NT2/D1 (cell line): ENCODE data around the gene CNTN5.

Source experiments
- DNase-seq: peaks from one replicate; pipeline ENCODE4 v3.0.0-alpha.2; 2011; ENCODE audit warnings: low read depth, low spot score
- H3K27me3 ChIP-seq: 2 replicates; pipeline ENCODE4 v1.6.0; 2011; ENCODE audit warnings: mild to moderate bottlenecking; ENCODE audit not compliant: insufficient read length, insufficient read depth
- H3K36me3 ChIP-seq: 2 replicates; pipeline ENCODE4 v1.6.1; 2011; ENCODE audit warnings: mild to moderate bottlenecking, low read length, mixed read lengths; ENCODE audit not compliant: insufficient read depth, insufficient read length
- H3K4me1 ChIP-seq: 2 replicates; pipeline ENCODE4 v1.5.1; 2011; ENCODE audit not compliant: insufficient read depth, insufficient read length
- H3K4me3 ChIP-seq: 2 replicates; pipeline ENCODE4 v1.5.1; 2011; ENCODE audit warnings: low read depth; ENCODE audit not compliant: insufficient read length
- H3K9ac ChIP-seq: 2 replicates; pipeline ENCODE4 v1.6.0; 2011; ENCODE audit warnings: low read depth; ENCODE audit not compliant: insufficient read length
- H3K9me3 ChIP-seq: 2 replicates; pipeline ENCODE4 v1.5.1; 2011; ENCODE audit warnings: mild to moderate bottlenecking, low read length; ENCODE audit not compliant: insufficient read depth
- SUZ12 ChIP-seq: IDR thresholded peaks from 2 replicates; pipeline ENCODE4 v1.6.1; 2011; ENCODE audit not compliant: insufficient read length, insufficient read depth; ENCODE audit errors: extremely low read depth
- YY1 ChIP-seq: IDR thresholded peaks from 2 replicates; pipeline ENCODE4 v1.6.1; 2011; ENCODE audit not compliant: insufficient read length, insufficient read depth
- ZNF274 ChIP-seq: IDR thresholded peaks from 2 replicates; pipeline ENCODE4 v1.6.1; 2011; ENCODE audit warnings: mild to moderate bottlenecking, low read depth, low read length

Gene CNTN5

DNA sequence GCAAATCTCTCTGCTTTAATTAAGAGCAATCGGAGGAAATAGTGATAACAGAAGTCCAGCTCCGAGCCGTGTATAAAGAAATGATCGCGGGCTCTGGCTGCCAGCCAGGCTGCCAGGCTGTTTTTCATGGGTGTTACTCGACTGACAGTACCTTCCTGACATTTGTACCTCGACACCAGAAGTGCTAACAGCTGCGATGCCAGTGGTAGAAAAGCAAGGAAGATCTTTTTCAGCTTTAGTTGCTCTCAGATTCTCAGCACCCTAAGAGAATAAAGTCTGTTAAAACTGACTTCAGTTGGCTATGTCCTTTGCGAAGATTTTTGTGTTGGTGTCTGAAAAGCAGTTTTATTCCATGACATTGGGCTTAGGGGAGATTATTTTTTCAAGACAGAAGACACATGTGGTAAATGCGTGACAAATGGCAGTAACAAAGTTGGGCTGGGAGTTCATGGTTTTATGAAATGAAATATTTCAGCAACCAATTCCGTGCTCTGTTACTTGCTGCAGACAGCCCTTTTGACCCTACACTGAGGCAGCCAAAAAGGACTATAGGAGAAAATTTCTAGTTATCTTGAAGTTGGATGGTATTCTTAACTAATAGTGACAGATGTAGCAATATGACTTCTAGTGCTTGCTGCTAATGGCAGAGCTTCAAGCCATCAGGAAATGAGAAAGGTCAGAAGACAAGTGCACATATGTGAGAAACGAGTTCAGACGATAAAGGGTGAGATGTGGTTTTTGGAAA lies 296.2 kb downstream of the CNTN5 start:
- TF ChIP-seq SUZ12 (no peak), YY1 (no peak), ZNF274 (no peak)
- Histone ChIP-seq H3K4me1 (no peaks in the 10 kb centered on the region), H3K9ac (no peak overlapping the region), H3K9me3 (no peaks in the 10 kb centered on the region), H3K27me3 (no peaks in the 10 kb centered on the region), H3K4me3 (no peak overlapping the region), H3K36me3 (no peaks in the 10 kb centered on the region)
- no peak for DNase-seq

DNA sequence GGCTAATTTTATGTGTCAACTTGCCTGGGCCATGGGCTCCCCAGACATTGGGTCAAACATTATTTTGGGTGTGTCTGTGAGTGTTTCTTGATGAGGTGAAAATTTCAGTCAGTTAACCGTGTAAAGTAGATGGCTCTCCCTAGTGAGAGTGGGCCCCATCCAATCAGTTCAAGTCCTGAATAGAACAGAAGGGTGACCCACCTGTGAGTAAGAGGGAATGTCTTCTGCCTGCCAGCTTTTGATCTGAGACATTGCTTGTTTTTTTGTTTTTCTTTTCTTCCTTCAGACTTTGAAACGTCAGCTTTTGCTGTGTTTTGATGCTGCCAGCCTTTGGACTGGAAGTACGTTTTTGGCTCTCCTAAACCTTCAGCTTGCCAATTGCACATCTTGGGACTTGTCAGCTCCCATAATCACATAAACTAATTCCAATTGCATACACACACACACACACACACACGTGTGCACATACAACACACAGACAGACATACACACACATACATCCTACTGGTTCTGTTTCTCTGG lies 300.1 kb downstream of the CNTN5 start:
- TF ChIP-seq YY1, result no peak
- H3K27me3 ChIP-seq, result no peaks in the 10 kb centered on the region

DNA sequence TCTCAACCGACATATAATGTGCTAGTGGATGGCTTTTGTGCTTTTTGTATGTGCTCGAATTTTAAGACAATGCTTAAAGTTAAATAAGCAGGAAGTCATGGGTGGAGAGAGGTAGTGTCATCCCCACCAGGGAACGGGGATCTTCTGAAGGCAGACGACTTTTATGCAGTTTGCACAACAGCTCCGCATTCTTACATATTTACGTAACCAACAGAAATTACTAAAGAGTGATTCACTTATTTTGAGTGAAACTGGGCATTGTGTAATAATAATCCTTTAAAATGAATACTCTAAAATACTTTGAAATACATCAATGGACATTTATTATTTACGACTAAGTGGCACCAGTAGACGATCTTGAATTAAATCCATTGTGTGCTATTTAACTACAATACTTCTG lies 305.1 kb downstream of the CNTN5 start:
- Histone ChIP-seq H3K4me3 (no peak overlapping the region), H3K9me3 (no peaks in the 10 kb centered on the region), H3K36me3 (no peaks in the 10 kb centered on the region), H3K27me3 (no peaks in the 10 kb centered on the region), H3K9ac (no peak overlapping the region), H3K4me1 (no peaks in the 10 kb centered on the region)
- DNase-seq, result no peak
- TF ChIP-seq YY1, result no peak
- TF ChIP-seq ZNF274, result no peak
- TF ChIP-seq SUZ12, result no peak

More for the DNA sequence above, 300.1 kb downstream of the CNTN5 start:
- Histone ChIP-seq H3K9ac (no peak overlapping the region), H3K9me3 (no peaks in the 10 kb centered on the region), H3K36me3 (no peaks in the 10 kb centered on the region), H3K4me3 (no peak overlapping the region), H3K4me1 (no peaks in the 10 kb centered on the region)
- no peak for DNase-seq

DNA sequence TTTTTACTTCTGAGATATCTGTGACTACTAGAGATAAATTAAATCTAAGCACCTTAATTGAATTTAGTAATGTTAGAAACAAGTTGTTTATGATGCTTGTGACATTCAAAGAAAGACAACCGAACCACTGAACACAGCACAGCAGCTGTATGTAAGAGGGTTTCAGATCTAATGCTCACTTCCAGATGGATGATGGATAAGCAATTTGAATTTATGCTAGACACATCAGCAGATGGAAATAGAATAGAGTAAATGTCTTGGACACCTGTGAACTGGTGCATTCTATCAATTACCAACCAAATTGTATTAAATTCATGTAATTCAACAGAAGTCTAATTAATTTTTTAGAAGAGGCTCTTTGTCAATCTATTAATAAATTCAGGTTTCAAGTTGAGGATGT lies 306.3 kb downstream of the CNTN5 start:
- no peak overlapping the region for H3K9ac ChIP-seq
- no peaks in the 10 kb centered on the region for H3K36me3 ChIP-seq
- no peak for DNase-seq
- no peaks in the 10 kb centered on the region for H3K27me3 ChIP-seq
- H3K9me3 ChIP-seq, result no peaks in the 10 kb centered on the region
- H3K4me1 ChIP-seq, result no peaks in the 10 kb centered on the region
- H3K4me3 ChIP-seq, result no peak overlapping the region
- no peak for TF ChIP-seq SUZ12
- no peak for TF ChIP-seq YY1
- TF ChIP-seq ZNF274, result no peak

DNA sequence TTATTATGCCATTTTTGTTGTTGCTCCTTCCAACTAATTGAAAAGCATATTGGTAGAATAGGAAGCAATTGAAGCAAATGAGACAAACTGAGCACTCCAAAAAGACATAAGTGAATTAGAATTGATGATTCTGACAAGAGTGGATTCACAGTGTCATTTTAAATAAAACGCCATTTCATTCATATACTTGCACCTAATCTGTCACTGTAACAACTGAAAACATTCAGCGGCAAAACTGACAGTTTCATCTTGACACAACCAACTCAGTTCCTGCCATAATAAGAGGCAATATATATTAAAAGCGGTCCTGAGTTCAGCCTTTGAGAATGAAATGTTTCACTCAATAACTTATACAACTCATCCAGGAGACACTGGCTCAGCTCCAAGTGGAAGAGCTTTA lies 306.8 kb downstream of the CNTN5 start:
- Histone ChIP-seq H3K9me3 (no peaks in the 10 kb centered on the region), H3K27me3 (no peaks in the 10 kb centered on the region), H3K4me3 (no peak overlapping the region), H3K36me3 (no peaks in the 10 kb centered on the region), H3K9ac (no peak overlapping the region), H3K4me1 (no peaks in the 10 kb centered on the region)
- no peak for TF ChIP-seq ZNF274
- no peak for TF ChIP-seq SUZ12
- TF ChIP-seq YY1, result no peak
- DNase-seq, result no peak

DNA sequence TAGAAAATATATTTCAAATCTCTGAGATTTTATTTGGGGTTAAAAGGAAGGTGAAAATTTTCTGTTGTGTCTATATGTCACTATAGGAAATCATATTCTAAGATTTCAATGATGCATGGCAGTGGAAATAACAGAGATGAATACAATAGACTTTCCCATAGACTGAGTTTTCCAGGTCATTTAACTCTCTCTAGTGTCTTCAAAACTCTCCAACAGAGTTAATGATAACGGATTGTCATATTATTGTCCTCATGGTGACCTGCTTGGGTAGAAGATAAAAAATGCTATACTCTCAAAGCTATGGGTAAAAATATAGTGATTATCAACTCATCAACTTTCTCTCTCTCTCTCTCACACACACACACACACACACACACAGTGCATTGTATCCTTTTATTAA lies 312.9 kb downstream of the CNTN5 start:
- Histone ChIP-seq H3K9me3 (no peaks in the 10 kb centered on the region), H3K27me3 (no peaks in the 10 kb centered on the region), H3K4me1 (no peaks in the 10 kb centered on the region), H3K4me3 (no peak overlapping the region), H3K9ac (no peak overlapping the region), H3K36me3 (no peaks in the 10 kb centered on the region)
- no peak for TF ChIP-seq YY1
- no peak for TF ChIP-seq ZNF274
- TF ChIP-seq SUZ12, result no peak
- DNase-seq, result no peak

DNA sequence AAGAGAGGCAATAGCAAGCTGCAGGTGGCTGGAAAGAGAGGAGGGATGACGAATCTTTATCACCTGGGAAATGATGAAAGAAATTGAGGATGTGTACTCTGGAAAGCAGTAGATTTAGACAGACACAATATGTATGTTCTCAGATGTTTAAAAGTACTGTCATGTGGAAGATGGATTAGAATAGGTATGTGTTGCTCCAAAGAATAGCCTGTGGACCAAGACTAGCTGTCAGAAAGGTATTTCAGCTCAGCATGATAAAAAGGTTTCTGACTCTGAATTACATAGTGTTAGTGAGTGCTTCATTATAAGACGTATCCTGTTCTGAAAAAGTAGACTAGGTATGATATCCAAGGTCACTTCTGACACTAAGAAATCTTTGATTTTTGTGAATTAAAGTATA lies 322.4 kb downstream of the CNTN5 start:
- no peak for DNase-seq
- Histone ChIP-seq H3K27me3 (no peaks in the 10 kb centered on the region), H3K4me3 (no peak overlapping the region), H3K4me1 (no peaks in the 10 kb centered on the region), H3K9me3 (no peaks in the 10 kb centered on the region), H3K36me3 (no peaks in the 10 kb centered on the region), H3K9ac (no peak overlapping the region)
- TF ChIP-seq YY1 (no peak), ZNF274 (no peak), SUZ12 (no peak)
